SW480 (cell line): ENCODE measurements around the gene TRAM1L1.

Experiments
- DNase-seq: peaks from one replicate; pipeline ENCODE4 v3.0.0-alpha.2; 2016; ENCODE audit warnings: low spot score

The TRAM1L1 gene

DNA sequence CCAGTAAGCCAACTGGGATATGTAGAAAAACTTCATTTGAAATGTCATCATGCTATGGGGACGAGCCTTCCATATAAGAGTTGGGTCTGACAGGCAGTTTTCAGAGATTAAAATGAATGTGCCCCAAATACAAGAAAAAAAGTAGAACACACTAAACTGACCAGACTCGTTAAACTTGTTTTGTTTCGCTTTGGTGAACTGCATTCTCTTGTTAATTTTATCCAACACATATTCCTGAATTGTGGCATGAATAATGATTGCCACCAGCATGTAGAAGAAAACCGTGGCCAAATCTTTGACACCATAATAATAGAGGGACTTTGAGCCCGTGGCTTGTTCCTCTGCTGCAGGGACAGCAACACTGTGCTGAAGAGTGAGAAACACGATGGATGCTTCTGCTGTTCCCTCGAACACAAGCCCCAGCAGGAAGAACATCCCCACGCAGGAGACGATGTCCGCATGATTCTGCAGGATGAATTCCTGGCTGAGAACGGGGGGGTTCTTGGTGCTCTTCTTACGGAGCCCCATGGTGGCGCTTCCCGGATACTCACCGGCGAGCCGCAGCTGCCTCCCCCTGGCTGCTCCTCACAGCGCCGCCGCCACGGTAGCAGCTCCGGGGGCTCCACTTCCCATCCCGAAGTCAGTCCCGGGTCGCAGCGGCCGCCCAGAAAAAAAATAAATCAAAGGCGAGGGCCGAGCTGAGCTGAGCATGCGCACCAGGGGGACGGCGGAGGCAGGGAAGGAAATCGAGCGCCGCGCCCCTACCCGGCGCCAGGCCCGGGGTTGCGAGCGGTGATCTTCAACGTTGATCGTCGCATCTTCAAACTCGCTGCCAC is at the start of gene TRAM1L1:
TRAM1L1 (minus strand) TSS at position 711 of the 836 bp plus-strand sequence; CDS start at position 528, 183 bp downstream.
- DNase-seq, result peak; percentile 31

DNA sequence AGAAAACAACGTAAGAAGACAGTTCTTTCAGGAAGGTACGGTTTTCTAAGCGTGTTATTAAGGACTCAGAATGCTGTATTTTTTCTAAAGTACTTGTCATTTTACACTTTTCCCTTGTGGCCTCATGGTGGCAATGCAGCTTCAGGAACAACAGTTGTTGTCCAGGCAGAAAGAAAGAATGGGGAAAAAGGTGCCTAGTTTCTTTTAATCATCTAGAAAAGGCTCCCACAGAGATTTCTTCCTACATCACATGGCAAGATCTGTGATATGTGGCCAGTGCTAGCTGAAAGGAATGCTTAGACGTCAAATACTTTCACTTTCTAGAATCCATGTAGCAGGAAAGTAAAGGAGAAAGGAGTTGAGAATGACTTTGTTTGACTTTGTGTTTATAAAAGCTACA is 49.0 kb upstream of the TRAM1L1 start:
- peak; percentile 53 for DNase-seq

DNA sequence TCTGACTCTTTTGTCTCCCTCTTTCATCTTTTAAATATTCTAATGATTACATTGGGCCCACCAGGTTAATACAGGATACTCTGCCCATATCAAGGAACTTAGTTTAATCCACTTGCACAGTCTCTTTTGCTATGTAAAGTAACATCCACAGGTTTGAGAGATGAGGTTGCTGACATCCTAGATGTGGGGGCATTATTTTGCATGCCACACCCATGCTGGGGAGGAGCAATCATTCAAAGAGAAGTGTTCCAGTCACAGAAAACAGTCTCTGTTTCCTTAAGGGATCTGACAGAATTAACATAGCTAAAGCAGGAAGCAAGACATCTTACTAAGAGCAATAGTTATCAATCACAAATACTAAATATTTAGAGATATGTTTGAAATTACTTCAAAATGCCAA is 11.5 kb upstream of the TRAM1L1 start:
- no peak for DNase-seq

DNA sequence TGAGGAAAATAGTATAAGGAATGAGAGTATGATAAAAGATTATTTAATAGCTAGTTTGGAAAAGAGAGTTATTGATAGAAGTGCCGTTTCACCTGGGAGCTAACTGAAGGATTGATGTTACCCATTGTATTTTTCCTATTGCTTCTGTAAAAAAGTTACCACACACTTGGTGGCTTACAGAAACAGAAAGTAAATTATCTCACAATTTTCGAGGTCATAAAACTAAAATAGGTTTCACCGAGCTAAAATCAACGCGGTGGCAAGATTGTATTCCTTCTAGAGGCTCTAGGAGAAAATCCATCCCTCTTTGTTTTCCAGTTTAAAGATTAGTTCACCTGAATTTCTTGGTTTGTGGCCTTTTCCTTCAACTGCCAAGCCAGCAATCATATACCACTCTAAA is 11.1 kb upstream of the TRAM1L1 start:
- no peak for DNase-seq

DNA sequence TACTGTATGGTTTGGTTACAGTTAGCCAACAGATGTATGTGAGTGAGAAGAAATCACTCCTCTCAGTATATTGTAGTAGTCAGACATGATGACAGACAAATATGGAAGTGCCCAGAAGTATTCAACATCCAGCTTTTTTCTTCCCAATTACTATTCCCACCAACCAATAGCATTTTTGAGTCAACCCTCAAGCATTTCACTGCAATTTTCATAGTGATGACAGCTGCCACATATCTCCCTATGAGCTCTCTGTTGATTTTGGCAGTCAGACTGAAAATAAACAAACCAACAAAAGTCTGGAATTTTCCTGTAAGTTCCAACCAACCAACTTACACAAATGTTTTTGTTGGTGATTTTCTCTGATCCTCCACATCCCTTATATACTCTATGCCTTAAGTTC is 8.2 kb upstream of the TRAM1L1 start:
- no peak for DNase-seq

DNA sequence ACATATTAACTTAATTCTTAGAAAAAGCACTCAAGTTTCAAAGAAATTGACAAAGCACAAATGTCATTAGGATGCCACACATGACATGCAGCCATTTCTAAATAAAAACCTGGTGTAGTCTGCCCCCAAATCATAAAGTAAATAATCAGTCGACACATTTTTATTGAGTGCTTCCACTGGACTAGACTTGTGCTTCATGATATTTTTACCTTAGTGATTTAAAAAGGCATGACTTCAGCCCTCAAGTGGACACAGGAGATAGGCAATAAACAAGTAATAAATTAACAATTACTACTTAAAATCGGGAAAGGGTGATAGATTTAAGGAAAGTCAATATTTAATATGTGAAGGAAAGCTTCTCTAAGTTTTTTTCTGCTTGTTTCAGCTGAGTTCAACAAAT is 7.6 kb downstream of the TRAM1L1 start:
- DNase-seq, result no peak

DNA sequence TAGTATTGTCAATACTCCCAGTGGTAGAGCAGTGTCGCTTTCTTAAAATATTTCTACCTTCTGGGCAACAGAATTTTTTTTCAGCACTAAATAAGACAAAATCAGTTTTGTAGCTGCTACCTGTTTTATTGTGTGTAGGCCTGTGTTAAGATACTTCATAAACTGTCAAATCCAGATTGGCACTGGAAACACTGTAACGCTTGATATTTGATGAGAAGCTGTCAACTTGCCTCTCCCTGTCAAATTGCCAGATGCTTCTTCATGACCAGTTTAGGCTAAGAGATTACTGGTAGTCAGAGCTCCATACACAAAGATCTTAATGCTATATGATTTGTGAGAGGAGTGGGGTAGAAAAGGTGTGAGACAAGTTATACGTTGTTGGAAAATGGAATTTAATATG is 17.3 kb downstream of the TRAM1L1 start:
- no peak for DNase-seq

DNA sequence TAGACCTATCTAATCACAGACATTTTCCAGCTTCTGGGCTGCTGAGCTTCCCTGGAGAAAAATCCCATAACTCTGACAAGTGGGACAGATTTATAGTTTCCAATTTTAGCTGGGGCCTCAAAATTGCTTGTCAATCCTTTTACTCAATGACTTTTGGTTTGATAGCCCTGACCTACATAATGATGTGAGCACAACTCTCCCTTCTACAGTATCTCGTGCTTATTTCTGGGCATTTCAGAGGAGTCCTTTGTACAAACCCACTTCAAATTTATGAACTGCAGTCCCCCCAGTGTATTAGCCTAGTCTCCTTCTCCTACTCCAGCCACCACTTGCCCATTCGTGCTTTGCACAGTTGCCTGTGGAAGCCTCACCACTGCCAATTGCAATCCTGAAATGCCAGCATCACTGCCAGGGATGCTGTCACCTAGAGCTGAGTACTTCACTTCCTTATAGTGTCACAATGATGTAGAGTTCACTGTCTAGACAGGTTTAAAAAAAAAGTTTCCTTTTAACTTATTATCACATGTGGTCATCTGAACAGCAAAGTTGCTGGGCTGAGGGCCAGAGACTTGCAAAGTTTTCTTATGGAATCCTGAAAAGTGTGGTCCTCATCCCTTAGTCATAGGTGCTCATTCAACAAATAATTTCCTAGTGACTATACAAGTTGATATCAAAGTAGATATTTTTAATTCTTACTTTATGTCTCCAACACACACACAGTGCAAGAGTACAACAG is 21.2 kb downstream of the TRAM1L1 start:
- DNase-seq, result no peak

DNA sequence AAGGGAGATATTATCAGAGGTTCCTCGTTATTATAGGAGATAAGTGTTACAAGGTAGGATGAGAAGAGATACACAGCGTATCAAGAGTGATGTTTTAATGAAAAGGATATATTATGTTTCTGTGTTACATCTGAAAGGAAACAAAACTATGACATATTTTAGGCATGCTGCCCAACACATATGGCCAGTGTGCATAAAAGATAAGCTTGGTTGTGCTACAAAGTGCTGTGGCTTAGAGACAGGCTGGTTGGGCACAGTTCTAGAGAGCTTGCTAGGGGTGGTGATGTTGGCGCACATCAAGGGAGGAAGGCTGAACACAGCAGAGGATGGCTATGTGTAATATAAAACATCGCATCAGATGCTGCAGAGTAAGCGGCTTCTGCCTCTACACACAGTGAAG is 42.4 kb downstream of the TRAM1L1 start:
- no peak for DNase-seq
